OCI-LY7 (cell line): ENCODE results near the gene ZNF44.

Source experiments
- EZH2phosphoT487 ChIP-seq: fragments of 200-600 bp; sonication (generic); IDR thresholded peaks from 2 replicates; pipeline ENCODE4 v1.6.1; 2018; ENCODE audit warnings: low read depth, borderline replicate concordance, mild to moderate bottlenecking, mixed run types, antibody characterized with exemption, low read length, moderate library complexity, mixed read lengths
- TF ChIP-seq, protein P1 (sequence below): fragments of 200-600 bp; sonication (generic); conservative IDR thresholded peaks from 2 replicates; pipeline ENCODE4 v1.5.1; 2014; ENCODE audit warnings: mild to moderate bottlenecking, antibody characterized with exemption, low read length, moderate library complexity, mixed read lengths

DNA sequence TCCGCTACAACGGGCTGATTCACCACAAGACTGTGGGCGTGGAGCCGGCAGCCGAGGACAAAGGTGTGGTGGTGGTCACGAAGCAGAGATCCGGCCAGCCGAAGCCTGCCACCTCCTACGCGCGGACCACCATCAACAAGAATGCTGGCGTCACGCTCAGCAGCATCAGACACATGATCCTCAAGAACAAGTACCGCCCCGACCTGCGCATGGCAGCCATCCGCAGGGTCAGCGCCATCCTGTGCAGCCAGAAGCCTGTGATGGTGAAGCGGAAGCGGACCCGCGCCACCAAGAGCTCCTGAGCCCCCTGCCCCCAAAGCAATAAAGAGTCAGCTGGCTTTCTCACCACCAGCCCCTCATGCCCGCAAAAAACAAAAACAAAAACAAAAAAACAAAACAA, 34.4 kb downstream of the ZNF44 start:
- TF ChIP-seq, protein P1, sequence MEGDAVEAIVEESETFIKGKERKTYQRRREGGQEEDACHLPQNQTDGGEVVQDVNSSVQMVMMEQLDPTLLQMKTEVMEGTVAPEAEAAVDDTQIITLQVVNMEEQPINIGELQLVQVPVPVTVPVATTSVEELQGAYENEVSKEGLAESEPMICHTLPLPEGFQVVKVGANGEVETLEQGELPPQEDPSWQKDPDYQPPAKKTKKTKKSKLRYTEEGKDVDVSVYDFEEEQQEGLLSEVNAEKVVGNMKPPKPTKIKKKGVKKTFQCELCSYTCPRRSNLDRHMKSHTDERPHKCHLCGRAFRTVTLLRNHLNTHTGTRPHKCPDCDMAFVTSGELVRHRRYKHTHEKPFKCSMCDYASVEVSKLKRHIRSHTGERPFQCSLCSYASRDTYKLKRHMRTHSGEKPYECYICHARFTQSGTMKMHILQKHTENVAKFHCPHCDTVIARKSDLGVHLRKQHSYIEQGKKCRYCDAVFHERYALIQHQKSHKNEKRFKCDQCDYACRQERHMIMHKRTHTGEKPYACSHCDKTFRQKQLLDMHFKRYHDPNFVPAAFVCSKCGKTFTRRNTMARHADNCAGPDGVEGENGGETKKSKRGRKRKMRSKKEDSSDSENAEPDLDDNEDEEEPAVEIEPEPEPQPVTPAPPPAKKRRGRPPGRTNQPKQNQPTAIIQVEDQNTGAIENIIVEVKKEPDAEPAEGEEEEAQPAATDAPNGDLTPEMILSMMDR = no peak
- no peak for TF ChIP-seq EZH2phosphoT487
